Measurements from ENCODE around the gene PKNOX2.

The PKNOX2 gene

DNA sequence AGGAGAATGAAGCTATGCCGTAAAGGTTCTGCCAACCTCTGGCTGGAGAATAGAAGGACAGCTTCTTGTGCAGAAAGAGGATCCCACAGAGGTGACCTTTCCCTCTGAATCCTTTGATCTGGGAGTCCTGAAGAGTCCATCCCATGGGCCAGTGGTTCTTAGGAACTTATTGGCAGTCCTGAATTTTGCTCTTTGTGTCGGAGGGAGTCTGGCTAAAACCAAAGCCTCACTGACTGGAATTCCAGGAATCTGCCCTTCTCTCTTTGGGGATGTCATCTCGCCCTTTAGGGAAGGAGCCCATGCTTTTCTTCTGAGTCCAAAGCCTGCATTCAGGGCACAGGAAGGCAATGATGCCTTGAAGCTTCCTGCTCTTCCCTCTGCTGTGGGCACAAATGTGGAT is 45.5 kb downstream of the PKNOX2 start:
- TF ChIP-seq, protein P1, sequence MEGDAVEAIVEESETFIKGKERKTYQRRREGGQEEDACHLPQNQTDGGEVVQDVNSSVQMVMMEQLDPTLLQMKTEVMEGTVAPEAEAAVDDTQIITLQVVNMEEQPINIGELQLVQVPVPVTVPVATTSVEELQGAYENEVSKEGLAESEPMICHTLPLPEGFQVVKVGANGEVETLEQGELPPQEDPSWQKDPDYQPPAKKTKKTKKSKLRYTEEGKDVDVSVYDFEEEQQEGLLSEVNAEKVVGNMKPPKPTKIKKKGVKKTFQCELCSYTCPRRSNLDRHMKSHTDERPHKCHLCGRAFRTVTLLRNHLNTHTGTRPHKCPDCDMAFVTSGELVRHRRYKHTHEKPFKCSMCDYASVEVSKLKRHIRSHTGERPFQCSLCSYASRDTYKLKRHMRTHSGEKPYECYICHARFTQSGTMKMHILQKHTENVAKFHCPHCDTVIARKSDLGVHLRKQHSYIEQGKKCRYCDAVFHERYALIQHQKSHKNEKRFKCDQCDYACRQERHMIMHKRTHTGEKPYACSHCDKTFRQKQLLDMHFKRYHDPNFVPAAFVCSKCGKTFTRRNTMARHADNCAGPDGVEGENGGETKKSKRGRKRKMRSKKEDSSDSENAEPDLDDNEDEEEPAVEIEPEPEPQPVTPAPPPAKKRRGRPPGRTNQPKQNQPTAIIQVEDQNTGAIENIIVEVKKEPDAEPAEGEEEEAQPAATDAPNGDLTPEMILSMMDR (IDR thresholded peaks at IDR 0.05; ENCODE audit: low read depth, low read length): no peak
- no peak overlapping the region for H3K4me3 ChIP-seq (replicated peaks in 1 of 2; ENCODE audit: low read depth in 2 of 2, low read length in 2 of 2)
- DNase-seq (ENCODE audit: low read depth in 2 of 2): no peak

DNA sequence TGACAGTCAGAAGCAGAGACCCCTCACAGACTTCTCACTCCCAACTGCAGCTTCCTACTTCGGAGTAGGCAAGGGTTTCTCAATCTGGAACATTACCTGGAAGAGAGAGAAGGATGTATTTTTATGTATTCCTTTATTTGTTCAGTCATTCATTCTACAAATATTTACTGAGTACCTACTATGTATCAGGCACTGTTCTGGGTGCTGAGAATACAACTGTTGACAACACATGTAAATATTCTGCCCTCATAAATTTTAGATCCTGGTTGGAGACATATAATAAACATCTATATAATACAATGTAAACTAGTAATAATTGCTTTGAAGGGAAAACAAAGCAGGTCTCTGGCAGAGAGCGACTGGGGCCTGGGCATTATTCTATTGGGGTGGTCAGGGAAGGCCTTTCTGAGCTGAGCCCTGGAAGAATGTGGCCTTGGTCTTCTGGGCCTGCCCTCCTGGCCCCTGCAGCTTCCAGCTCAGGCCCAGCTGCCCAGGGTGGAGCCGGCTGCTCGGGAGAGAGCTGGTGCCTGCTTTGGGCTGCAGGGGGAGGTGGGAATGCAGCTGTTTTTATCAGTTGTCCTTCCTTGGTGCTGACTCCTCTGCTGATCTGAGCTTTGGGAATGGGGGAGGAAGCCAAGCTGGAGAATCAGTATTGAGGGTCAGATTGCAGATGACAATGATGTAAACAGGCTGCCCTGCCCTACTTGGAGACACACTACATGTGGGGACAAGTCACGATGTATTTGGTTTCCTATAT is 46.8 kb downstream of the PKNOX2 start:
- peak in 1 of 2 donors; percentile 8 for DNase-seq (ENCODE audit: low read depth in 2 of 2)
- TF ChIP-seq, protein P1 (IDR thresholded peaks at IDR 0.05; ENCODE audit: low read depth, low read length): no peak
- H3K4me3 ChIP-seq (replicated peaks in 1 of 2; ENCODE audit: low read depth in 2 of 2, low read length in 2 of 2): no peak overlapping the region

DNA sequence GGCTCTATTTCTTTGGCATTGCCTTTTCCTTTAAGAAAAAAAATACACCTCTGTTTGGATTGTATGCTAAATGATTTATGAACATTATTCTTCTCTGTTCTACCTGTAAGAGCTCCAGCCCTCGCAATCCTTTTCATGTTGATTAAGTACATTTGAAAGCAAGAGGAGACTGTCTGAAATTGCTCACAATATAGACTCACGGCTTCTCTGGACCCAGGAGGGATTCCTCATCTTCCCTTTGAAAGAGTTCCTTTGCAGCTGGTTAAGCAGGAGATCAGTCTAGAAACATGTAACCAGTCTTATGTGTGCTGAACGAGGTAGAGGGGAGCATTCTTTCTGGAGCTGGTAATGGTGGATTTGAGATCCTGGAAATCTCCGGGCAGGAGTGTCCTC is 47.4 kb downstream of the PKNOX2 start:
- TF ChIP-seq, protein P1 (IDR thresholded peaks at IDR 0.05; ENCODE audit: low read depth, low read length): no peak
- no peak overlapping the region for H3K4me3 ChIP-seq (replicated peaks in 1 of 2; ENCODE audit: low read depth in 2 of 2, low read length in 2 of 2)
- DNase-seq (ENCODE audit: low read depth in 2 of 2): no peak

DNA sequence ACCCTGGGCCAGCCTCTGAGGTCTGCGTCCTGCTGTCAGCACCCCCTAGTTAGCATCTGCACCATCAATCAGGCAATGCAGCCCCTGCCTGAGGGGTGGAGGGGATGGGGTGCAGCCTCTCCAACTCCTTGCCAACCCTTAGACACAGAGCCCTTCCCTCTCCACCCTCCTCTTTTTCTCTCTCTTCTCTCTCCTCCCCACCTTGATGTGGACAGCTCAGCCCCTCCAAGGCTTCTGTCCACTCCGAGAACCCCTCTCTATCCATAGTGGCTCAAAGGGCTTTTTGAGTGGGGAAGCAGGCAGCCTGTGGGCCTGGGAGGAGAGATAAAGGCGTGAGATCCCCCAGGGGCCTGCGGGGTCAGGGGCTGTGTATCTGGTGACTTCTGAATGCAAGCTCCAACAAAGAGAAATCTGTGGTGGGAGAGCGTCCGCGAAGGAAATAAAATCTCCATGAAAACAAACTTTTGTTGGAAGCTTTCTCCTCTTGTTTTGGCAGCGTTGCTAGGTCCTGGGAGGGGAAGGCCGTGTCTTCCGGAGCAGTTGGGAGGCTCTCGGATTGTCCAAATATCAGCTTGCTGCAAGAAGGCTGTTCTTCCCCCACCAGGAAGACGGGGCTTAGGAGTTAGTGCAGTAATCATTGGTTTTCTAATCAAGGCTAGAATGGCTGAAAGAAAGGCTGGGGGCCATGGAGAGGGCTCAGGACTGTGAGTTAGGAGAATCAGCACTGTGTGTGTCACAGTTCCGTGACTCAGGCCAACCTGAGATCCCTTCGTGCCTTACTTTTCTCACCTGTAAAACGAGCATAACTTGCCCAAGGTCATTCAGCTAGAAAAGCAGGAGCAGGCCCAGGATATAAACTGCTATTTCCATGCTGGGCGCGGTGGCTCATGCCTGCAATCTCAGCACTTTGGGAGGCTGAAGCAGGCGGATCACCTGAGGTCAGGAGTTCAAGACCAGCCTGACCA is 50.3 kb downstream of the PKNOX2 start:
- peak; percentile 4 to 83 for DNase-seq (ENCODE audit: low read depth in 2 of 2)
- H3K4me3 ChIP-seq (replicated peaks in 1 of 2; ENCODE audit: low read depth in 2 of 2, low read length in 2 of 2): no peak overlapping the region
- TF ChIP-seq, protein P1 (IDR thresholded peaks at IDR 0.05; ENCODE audit: low read depth, low read length): no peak

DNA sequence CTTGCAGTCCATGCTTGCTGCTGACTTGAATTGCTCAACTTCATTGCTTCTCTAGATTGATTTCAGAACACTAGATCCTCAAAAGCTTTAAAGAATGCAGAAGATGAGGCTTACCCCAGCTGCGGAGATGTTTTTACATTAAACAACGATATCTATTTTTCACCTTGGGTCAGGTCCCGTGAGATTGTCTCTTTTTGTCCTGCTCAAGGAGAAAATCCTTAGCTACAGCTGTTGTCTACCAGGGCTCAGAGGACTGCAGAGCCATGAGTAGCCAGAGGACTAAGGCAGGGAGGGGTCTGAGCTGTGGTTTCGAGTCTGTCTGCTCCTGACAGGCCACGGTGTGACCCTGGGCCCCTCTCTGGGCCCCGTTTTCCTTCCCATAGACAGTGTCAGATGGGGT is 51.4 kb downstream of the PKNOX2 start:
- TF ChIP-seq, protein P1 (IDR thresholded peaks at IDR 0.05; ENCODE audit: low read depth, low read length): no peak
- H3K4me3 ChIP-seq (replicated peaks in 1 of 2; ENCODE audit: low read depth in 2 of 2, low read length in 2 of 2): no peak overlapping the region
- no peak for DNase-seq (ENCODE audit: low read depth in 2 of 2)

DNA sequence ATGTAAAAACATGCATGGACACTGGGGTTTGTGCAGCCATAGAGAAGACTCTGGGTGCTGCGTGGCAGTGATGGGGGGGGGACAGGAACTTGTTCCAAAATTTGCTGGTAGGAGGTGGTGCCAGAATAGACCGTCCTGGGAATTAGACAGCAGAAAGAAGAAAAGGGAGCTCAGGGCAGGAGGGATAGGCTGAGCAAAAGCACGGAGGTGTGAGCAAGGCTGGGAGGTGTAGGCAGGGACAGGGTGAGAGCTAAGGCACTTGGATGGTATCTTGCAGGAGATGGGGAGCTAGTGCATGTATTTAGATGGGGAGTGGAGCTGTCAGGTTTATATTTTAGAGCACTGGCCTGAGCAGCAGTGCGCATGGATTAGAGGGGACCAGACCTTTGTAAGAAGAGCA is 53.8 kb downstream of the PKNOX2 start:
- no peak overlapping the region for H3K4me3 ChIP-seq (replicated peaks in 1 of 2; ENCODE audit: low read depth in 2 of 2, low read length in 2 of 2)
- DNase-seq (ENCODE audit: low read depth in 2 of 2): no peak
- TF ChIP-seq, protein P1 (IDR thresholded peaks at IDR 0.05; ENCODE audit: low read depth, low read length): no peak

Measured in cardiac fibroblast (primary cell).